Measurements from ENCODE around the gene TMEM187. TPM values are rescaled to one million over a fixed set of nuclear protein-coding genes. Genes with fewer than 3 reads are reported as not detected.

The TMEM187 gene
- total RNA-seq, 2 donors from 2014 or later = 4.8 to 8.1 TPM

DNA sequence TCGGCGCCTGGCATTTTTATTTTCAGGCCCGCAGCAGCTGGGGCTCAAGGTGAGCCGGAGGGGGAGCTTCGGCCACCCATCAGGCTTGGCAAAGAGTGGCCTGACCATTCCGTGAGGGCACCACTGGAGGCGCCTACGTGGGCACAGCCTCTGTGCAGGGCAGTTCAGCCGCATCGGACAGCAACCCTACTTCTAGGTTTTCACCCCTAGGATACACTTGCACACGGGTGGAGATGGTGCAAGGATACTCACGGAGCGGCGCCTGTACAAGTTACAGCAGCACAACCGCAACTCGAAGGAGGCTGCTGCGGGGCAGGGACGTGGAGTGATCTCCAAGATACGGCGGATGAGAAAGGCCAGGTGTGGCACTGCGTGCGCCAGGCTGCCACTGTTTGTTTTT is 11.8 kb upstream of the TMEM187 start:
- Mint-ChIP-seq H3K36me3 (ENCODE audit: low read depth) (peaks cover 82% of the 10 kb centered on the region), H3K4me1 (no peaks in the 10 kb centered on the region), H3K27me3 (ENCODE audit: insufficient read depth) (no peaks in the 10 kb centered on the region), H3K4me3 (no peak overlapping the region), H3K9me3 (no peaks in the 10 kb centered on the region), H3K27ac (no peak overlapping the region)
- H3K27me3 ChIP-seq (ENCODE audit: control insufficient read depth, insufficient read depth, low read length, poor library complexity, severe bottlenecking) = no peaks in the 10 kb centered on the region
- TF ChIP-seq, protein P1, sequence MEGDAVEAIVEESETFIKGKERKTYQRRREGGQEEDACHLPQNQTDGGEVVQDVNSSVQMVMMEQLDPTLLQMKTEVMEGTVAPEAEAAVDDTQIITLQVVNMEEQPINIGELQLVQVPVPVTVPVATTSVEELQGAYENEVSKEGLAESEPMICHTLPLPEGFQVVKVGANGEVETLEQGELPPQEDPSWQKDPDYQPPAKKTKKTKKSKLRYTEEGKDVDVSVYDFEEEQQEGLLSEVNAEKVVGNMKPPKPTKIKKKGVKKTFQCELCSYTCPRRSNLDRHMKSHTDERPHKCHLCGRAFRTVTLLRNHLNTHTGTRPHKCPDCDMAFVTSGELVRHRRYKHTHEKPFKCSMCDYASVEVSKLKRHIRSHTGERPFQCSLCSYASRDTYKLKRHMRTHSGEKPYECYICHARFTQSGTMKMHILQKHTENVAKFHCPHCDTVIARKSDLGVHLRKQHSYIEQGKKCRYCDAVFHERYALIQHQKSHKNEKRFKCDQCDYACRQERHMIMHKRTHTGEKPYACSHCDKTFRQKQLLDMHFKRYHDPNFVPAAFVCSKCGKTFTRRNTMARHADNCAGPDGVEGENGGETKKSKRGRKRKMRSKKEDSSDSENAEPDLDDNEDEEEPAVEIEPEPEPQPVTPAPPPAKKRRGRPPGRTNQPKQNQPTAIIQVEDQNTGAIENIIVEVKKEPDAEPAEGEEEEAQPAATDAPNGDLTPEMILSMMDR (conservative IDR thresholded peaks at IDR 0.05) = no peak
- H3K4me3 ChIP-seq (ENCODE audit: low read length) = no peak overlapping the region
- no peaks in the 10 kb centered on the region for H3K4me1 ChIP-seq (ENCODE audit: control insufficient read depth, insufficient read depth, low read length)
- no peaks in the 10 kb centered on the region for H3K9me3 ChIP-seq (ENCODE audit: control insufficient read depth, low read length)
- no peak for DNase-seq
- 96 to 98% methylated on average over 7 to 22 of the region's 22 CpGs for WGBS, 2 experiments (ENCODE audit: insufficient coverage in 1 of 2, insufficient read length in 1 of 2)
- no peak overlapping the region for H3K27ac ChIP-seq (ENCODE audit: low read depth, low read length)
- no peak overlapping the region for H3K9ac ChIP-seq (ENCODE audit: extremely low read depth, low read length, poor library complexity, severe bottlenecking)
- H3K36me3 ChIP-seq (ENCODE audit: control insufficient read depth, insufficient read depth, low read length) = peaks cover 42% of the 10 kb centered on the region

DNA sequence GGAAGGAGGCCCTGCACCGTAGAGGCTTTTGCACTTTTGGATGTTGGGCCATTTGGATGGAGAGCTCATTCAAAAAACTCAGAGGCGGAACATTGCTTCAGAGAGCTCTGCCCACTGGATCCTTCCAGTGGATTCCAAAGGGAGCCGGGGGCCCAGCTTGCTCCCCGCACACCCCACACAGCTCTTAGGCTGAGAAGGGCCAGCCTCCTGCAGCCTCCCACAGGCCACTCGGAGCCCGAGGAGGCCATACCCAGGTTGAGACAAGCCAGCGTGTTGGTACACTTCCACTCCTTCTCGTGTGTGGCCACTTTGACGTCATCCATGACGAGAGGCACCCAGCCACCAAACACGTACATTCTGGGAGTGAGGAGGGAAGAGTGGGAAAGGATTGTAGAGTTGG is 11.3 kb upstream of the TMEM187 start:
- Mint-ChIP-seq H3K36me3 (ENCODE audit: low read depth) (peaks cover 79% of the 10 kb centered on the region), H3K27me3 (ENCODE audit: insufficient read depth) (no peaks in the 10 kb centered on the region), H3K4me1 (peaks cover 4% of the 10 kb centered on the region), H3K9me3 (no peaks in the 10 kb centered on the region), H3K27ac (no peak overlapping the region), H3K4me3 (no peak overlapping the region)
- Histone ChIP-seq H3K9ac (ENCODE audit: extremely low read depth, low read length, poor library complexity, severe bottlenecking) (no peak overlapping the region), H3K27ac (ENCODE audit: low read depth, low read length) (no peak overlapping the region), H3K36me3 (ENCODE audit: control insufficient read depth, insufficient read depth, low read length) (peaks cover 42% of the 10 kb centered on the region), H3K4me1 (ENCODE audit: control insufficient read depth, insufficient read depth, low read length) (no peaks in the 10 kb centered on the region), H3K4me3 (ENCODE audit: low read length) (no peak overlapping the region), H3K9me3 (ENCODE audit: control insufficient read depth, low read length) (no peaks in the 10 kb centered on the region), H3K27me3 (ENCODE audit: control insufficient read depth, insufficient read depth, low read length, poor library complexity, severe bottlenecking) (no peaks in the 10 kb centered on the region)
- TF ChIP-seq, protein P1 (conservative IDR thresholded peaks at IDR 0.05) = no peak
- DNase-seq = no peak
- 93 to 100% methylated on average over 2 to 11 of the region's 11 CpGs for WGBS, 2 experiments (ENCODE audit: insufficient coverage in 1 of 2, insufficient read length in 1 of 2)

DNA sequence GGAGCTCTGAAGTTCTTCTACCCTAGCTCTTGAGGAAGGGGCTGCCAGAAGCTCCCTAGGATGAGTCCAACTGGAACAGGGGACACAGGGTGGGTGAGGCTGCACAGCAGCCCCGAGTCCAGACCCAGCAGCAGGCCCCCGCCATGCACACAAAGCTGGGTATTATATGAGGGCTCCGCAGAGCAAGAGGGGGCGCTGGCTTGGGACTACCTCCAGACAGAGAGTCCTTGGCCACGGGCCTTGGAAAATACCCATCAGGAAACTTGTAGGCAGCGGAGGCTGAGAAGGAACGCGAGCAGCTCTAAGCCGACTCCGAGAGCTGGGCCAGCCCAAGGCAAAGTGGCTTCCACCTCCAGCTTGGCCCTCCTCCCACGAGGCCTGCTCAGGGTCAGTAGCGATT is 9.0 kb upstream of the TMEM187 start:
- Histone ChIP-seq H3K4me3 (ENCODE audit: low read length) (no peak overlapping the region), H3K27me3 (ENCODE audit: control insufficient read depth, insufficient read depth, low read length, poor library complexity, severe bottlenecking) (no peaks in the 10 kb centered on the region), H3K9ac (ENCODE audit: extremely low read depth, low read length, poor library complexity, severe bottlenecking) (no peak overlapping the region), H3K27ac (ENCODE audit: low read depth, low read length) (no peak overlapping the region), H3K4me1 (ENCODE audit: control insufficient read depth, insufficient read depth, low read length) (peaks cover 6% of the 10 kb centered on the region), H3K9me3 (ENCODE audit: control insufficient read depth, low read length) (no peaks in the 10 kb centered on the region), H3K36me3 (ENCODE audit: control insufficient read depth, insufficient read depth, low read length) (peaks cover 48% of the 10 kb centered on the region)
- DNase-seq = no peak
- H3K4me1 Mint-ChIP-seq = peaks cover 26% of the 10 kb centered on the region
- no peak overlapping the region for H3K27ac Mint-ChIP-seq
- peaks cover 72% of the 10 kb centered on the region for H3K36me3 Mint-ChIP-seq (ENCODE audit: low read depth)
- no peaks in the 10 kb centered on the region for H3K9me3 Mint-ChIP-seq
- H3K27me3 Mint-ChIP-seq (ENCODE audit: insufficient read depth) = no peaks in the 10 kb centered on the region
- WGBS, 2 experiments (ENCODE audit: insufficient coverage in 1 of 2, insufficient read length in 1 of 2) = 98 to 100% methylated on average over 5 to 12 of the region's 12 CpGs
- TF ChIP-seq, protein P1 (conservative IDR thresholded peaks at IDR 0.05) = no peak
- no peak overlapping the region for H3K4me3 Mint-ChIP-seq
